ENCODE measurements around the gene GNAZ. TPM values are rescaled to one million over a fixed set of nuclear protein-coding genes. Genes with fewer than 3 reads are reported as not detected.

GNAZ gene
- total RNA-seq, 1 donor from 2014 or later = under 0.01 TPM

DNA sequence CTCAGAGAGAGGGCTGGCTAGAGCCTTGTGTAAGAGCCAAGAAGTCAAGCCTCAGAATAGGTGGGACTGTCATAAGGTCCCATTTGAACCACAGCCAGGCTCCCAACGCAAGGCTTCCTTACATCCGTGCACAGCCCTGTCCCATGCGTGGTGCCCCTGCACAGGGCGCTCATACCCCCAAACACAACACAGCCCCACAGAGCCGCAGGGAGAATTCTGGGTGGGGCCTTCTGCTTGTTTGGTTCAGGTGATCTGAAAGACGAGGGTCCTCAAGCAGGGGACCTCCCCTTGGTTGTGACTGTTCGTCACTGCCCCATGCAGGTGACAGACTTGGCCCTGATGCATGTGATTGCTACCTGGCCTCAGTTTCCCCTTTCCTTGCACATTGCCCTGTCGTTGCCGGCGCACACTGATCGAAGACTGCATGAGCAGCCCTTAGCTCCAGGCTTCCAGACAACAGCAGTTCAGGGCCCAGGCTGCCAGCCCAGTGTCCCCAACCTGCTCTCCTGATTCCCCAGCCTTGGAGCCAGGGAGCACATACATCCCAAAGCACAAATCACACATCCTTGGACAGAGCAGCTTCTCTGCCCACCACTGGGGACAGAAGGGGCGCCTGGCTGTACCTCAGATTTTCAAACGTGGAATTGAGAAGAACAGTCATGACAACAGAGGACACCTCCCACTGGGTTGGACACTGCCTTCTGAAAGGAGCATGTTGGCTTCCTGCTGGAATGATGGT is 22.1 kb downstream of the GNAZ start:
- FAIRE-seq = no peak
- Histone ChIP-seq H3K27me3 (ENCODE audit: control insufficient read depth, insufficient read depth, low read length) (no peaks in the 10 kb centered on the region), H3K36me3 (ENCODE audit: control insufficient read depth, insufficient read depth, low read length) (no peaks in the 10 kb centered on the region), H3K4me3 (ENCODE audit: low read depth, low read length) (no peak overlapping the region)
- no peak for DNase-seq (ENCODE audit: low read depth)
- TF ChIP-seq, protein P1, sequence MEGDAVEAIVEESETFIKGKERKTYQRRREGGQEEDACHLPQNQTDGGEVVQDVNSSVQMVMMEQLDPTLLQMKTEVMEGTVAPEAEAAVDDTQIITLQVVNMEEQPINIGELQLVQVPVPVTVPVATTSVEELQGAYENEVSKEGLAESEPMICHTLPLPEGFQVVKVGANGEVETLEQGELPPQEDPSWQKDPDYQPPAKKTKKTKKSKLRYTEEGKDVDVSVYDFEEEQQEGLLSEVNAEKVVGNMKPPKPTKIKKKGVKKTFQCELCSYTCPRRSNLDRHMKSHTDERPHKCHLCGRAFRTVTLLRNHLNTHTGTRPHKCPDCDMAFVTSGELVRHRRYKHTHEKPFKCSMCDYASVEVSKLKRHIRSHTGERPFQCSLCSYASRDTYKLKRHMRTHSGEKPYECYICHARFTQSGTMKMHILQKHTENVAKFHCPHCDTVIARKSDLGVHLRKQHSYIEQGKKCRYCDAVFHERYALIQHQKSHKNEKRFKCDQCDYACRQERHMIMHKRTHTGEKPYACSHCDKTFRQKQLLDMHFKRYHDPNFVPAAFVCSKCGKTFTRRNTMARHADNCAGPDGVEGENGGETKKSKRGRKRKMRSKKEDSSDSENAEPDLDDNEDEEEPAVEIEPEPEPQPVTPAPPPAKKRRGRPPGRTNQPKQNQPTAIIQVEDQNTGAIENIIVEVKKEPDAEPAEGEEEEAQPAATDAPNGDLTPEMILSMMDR (IDR thresholded peaks at IDR 0.05; ENCODE audit: insufficient read depth, low read length, severe bottlenecking) = no peak

DNA sequence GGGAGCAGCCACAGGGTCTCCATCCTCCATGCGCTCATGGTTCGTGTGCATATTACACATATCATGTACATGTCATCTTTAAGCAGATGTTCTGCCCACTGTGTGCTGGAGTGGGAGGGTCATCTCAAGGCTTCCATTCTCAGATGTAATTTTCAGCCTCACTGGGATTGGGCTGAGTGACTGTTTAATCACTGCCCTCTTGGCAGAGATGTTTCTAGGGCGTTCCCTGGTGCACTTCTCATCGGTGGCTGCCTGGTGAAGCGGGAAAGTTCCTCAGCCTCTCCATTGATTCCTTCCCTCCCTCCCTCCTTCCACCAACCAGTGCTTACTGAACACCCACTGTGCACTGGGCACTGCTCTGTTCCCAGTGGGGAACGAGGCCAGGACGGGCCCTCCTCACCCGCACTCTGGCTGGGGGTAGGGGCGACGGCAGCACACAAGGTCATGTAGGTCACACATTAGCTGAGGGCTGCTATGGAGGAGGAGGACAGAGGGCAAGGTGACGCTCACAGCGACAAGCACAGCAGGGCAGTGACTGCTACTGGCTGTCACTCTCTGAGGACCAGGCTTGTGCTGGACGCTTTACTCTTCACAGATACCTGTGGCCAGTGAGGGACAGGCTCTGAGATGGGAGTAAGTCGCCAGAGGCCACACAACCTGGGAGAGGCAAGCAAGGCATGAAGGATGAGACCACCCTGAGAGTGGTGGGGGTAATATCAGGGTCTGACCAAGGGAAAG is 22.9 kb downstream of the GNAZ start:
- TF ChIP-seq, protein P1 (IDR thresholded peaks at IDR 0.05; ENCODE audit: insufficient read depth, low read length, severe bottlenecking) = no peak
- no peaks in the 10 kb centered on the region for H3K36me3 ChIP-seq (ENCODE audit: control insufficient read depth, insufficient read depth, low read length)
- FAIRE-seq (no peak), DNase-seq (ENCODE audit: low read depth) (no peak)
- no peak overlapping the region for H3K4me3 ChIP-seq (ENCODE audit: low read depth, low read length)
- H3K27me3 ChIP-seq (ENCODE audit: control insufficient read depth, insufficient read depth, low read length) = no peaks in the 10 kb centered on the region

DNA sequence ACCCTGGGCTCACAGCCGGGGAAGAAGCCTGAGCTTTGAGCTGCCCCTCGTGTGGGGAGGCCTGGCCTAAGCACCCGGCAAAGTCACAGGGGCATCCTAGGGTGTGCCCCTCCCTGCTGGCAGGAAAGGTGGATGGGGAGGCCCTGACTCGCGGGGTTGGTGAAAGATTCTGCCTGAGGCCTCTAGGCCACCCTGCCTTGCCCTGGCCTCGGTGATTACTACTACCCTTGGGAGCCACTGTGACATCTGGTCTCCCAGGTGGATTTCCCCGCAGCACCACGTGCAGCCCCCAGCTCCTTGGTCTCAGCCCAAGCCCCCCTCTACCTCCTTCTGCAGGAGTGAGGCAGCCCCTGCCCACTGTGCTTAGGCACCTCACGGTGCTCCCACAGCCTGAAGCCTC is 23.9 kb downstream of the GNAZ start:
- FAIRE-seq (no peak), DNase-seq (ENCODE audit: low read depth) (no peak)
- no peaks in the 10 kb centered on the region for H3K36me3 ChIP-seq (ENCODE audit: control insufficient read depth, insufficient read depth, low read length)
- H3K4me3 ChIP-seq (ENCODE audit: low read depth, low read length) = no peak overlapping the region
- TF ChIP-seq, protein P1 (IDR thresholded peaks at IDR 0.05; ENCODE audit: insufficient read depth, low read length, severe bottlenecking) = no peak
- no peaks in the 10 kb centered on the region for H3K27me3 ChIP-seq (ENCODE audit: control insufficient read depth, insufficient read depth, low read length)

DNA sequence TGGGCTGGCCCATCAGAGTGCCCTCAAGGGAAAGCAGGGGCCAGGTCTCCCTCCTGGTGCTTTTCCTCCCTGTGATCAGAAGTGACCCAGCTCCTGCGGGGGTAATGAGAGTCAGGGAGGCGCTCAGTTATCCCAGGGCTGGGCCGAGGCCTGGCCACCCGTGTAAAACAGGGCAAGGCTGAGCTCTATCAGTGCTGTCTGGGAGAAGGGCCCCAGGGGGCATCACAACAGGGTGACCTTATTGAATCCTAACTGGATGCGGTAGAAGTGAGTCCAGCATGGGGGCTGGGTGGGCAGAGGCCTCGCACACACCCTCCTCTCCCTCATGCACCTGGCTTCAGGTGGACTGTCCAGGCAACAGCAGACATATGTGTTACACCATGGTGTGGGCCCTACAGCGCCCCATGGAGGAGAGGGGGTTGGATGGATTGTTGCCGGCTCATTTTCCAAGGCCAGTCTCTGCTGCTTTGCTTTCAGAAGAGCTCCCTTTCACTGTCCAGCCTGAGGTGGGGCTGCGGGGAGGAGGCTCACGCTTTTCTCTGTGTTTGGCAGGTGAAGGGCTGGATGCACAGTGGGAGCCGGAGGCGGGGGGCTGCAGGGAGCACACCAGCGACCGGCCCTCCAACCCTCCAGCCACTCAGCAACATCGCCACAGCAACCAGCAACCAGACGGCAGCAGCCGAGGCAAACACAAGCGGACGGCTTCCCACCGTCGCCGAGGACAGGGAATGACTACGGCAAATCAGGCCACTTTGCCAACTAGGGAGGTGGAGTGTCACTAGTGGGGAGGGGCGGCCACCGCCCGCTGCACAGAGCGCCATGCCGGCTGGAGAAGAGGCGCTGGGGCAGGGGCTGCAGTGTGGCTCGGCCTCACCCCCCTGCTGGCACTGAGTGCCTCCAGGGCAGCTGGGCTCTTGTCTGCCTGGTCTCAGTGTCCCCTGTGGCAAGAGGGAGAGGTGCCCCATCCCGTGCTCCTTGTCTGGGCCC is 24.7 kb downstream of the GNAZ start:
- FAIRE-seq = peak; percentile 32
- TF ChIP-seq, protein P1 (IDR thresholded peaks at IDR 0.05; ENCODE audit: insufficient read depth, low read length, severe bottlenecking) = no peak
- no peaks in the 10 kb centered on the region for H3K36me3 ChIP-seq (ENCODE audit: control insufficient read depth, insufficient read depth, low read length)
- no peaks in the 10 kb centered on the region for H3K27me3 ChIP-seq (ENCODE audit: control insufficient read depth, insufficient read depth, low read length)
- no peak for DNase-seq (ENCODE audit: low read depth)
- H3K4me3 ChIP-seq (ENCODE audit: low read depth, low read length) = no peak overlapping the region

DNA sequence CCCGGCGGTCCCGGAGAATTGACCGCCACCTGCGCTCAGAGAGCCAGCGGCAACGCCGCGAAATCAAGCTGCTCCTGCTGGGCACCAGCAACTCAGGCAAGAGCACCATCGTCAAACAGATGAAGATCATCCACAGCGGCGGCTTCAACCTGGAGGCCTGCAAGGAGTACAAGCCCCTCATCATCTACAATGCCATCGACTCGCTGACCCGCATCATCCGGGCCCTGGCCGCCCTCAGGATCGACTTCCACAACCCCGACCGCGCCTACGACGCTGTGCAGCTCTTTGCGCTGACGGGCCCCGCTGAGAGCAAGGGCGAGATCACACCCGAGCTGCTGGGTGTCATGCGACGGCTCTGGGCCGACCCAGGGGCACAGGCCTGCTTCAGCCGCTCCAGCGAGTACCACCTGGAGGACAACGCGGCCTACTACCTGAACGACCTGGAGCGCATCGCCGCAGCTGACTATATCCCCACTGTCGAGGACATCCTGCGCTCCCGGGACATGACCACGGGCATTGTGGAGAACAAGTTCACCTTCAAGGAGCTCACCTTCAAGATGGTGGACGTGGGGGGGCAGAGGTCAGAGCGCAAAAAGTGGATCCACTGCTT is 25.5 kb downstream of the GNAZ start:
- no peak for DNase-seq (ENCODE audit: low read depth)
- TF ChIP-seq, protein P1 (IDR thresholded peaks at IDR 0.05; ENCODE audit: insufficient read depth, low read length, severe bottlenecking) = no peak
- FAIRE-seq = no peak
- H3K4me3 ChIP-seq (ENCODE audit: low read depth, low read length) = no peak overlapping the region
- no peaks in the 10 kb centered on the region for H3K27me3 ChIP-seq (ENCODE audit: control insufficient read depth, insufficient read depth, low read length)
- no peaks in the 10 kb centered on the region for H3K36me3 ChIP-seq (ENCODE audit: control insufficient read depth, insufficient read depth, low read length)
